OCI-LY3 (cell line): ENCODE measurements around the gene NUDT6.
A peak's percentile ranks its signal among the peaks of the same experiment; 100 is the strongest.

Source experiments
- H2AFZ ChIP-seq: fragments of 200-600, 300-600 bp; shearing (Covaris generic); 2 replicates; pipeline ENCODE4 v1.6.0; 2014; ENCODE audit warnings: antibody characterized with exemption, low read depth, low read length
- H3K27ac ChIP-seq: fragments of 200-600, 300-600 bp; sonication (generic); 2 replicates; pipeline ENCODE4 v1.5.1; 2014; ENCODE audit warnings: mild to moderate bottlenecking, low read length, moderate library complexity, mixed read lengths
- H3K27me3 ChIP-seq: fragments of 200-600, 300-600 bp; sonication (generic); 2 replicates; pipeline ENCODE4 v1.6.1; 2014; ENCODE audit warnings: low read depth, low read length, mixed read lengths
- H3K36me3 ChIP-seq: fragments of 200-600, 300-600 bp; sonication (generic); replicated peaks from 2 replicates; pipeline ENCODE3; 2014; ENCODE audit warnings: low read depth, low read length, mixed read lengths
- H3K4me1 ChIP-seq: fragments of 300-600, 200-600 bp; sonication (generic); 2 replicates; pipeline ENCODE4 v1.6.1; 2014; ENCODE audit warnings: low read length, mixed read lengths
- H3K4me2 ChIP-seq: fragments of 200-600, 300-600 bp; sonication (generic); 2 replicates; pipeline ENCODE4 v1.6.1; 2014; ENCODE audit warnings: low read length, mixed read lengths
- H3K4me3 ChIP-seq: fragments of 300-600, 200-600 bp; sonication (generic); 2 replicates; pipeline ENCODE4 v1.5.1; 2014; ENCODE audit warnings: antibody characterized with exemption, mild to moderate bottlenecking, low read length, moderate library complexity
- H3K79me2 ChIP-seq: fragments of 300-600, 200-600 bp; shearing (Covaris generic); 2 replicates; pipeline ENCODE4 v1.6.1; 2014; ENCODE audit warnings: mild to moderate bottlenecking, low read length, mixed read lengths
- H3K9ac ChIP-seq: fragments of 300-600, 200-600 bp; shearing (Covaris generic); 2 replicates; pipeline ENCODE4 v1.6.0; 2014; ENCODE audit warnings: mild to moderate bottlenecking, low read length, moderate library complexity
- H3K9me3 ChIP-seq: fragments of 200-600, 300-600 bp; shearing (Covaris generic); 2 replicates; pipeline ENCODE4 v1.6.1; 2014; ENCODE audit warnings: low read length, mixed read lengths; ENCODE audit not compliant: insufficient read depth
- H4K20me1 ChIP-seq: fragments of 200-600, 300-600 bp; sonication (generic); 2 replicates; pipeline ENCODE4 v1.6.1; 2016; ENCODE audit warnings: low read length, mixed read lengths; ENCODE audit not compliant: insufficient read depth
- EZH2phosphoT487 ChIP-seq: fragments of 200-600 bp; shearing (Covaris generic); IDR thresholded peaks from 2 replicates; pipeline ENCODE4 v1.6.1; 2018; ENCODE audit warnings: antibody characterized with exemption, mixed run types, low read depth
- TF ChIP-seq, protein P1 (sequence below): fragments of 200-600, 300-600 bp; sonication (generic); IDR thresholded peaks from 2 replicates; pipeline ENCODE4 v1.5.1; 2014; ENCODE audit warnings: antibody characterized with exemption, low read length, low read depth

Gene NUDT6

DNA sequence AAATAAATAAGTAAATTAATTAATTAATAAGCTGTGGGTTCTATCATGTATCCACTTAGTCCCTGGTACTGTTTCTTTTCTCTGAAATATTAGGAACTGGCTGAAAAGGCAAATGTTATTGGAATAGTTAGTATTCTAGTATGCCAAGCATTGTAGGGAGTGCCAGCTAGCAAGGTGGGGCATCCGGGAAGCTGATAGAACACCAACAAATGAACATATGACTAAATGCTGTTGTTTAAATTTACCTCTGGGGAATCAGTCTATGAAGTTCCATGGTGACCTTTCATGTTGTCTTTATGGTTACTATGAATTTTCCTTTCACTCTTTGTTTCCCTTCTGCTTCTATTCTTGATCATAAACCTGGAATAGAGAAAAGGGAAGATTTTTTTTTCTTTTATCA is 32.7 kb downstream of the NUDT6 start:
- peaks cover 10% of the 10 kb centered on the region for H3K4me1 ChIP-seq
- H3K9ac ChIP-seq, result no peak overlapping the region
- no peaks in the 10 kb centered on the region for H3K79me2 ChIP-seq
- TF ChIP-seq, protein P1, sequence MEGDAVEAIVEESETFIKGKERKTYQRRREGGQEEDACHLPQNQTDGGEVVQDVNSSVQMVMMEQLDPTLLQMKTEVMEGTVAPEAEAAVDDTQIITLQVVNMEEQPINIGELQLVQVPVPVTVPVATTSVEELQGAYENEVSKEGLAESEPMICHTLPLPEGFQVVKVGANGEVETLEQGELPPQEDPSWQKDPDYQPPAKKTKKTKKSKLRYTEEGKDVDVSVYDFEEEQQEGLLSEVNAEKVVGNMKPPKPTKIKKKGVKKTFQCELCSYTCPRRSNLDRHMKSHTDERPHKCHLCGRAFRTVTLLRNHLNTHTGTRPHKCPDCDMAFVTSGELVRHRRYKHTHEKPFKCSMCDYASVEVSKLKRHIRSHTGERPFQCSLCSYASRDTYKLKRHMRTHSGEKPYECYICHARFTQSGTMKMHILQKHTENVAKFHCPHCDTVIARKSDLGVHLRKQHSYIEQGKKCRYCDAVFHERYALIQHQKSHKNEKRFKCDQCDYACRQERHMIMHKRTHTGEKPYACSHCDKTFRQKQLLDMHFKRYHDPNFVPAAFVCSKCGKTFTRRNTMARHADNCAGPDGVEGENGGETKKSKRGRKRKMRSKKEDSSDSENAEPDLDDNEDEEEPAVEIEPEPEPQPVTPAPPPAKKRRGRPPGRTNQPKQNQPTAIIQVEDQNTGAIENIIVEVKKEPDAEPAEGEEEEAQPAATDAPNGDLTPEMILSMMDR, result no peak
- no peak for TF ChIP-seq EZH2phosphoT487
- peaks cover 4% of the 10 kb centered on the region for H3K36me3 ChIP-seq
- no peaks in the 10 kb centered on the region for H3K27me3 ChIP-seq
- H3K9me3 ChIP-seq, result no peaks in the 10 kb centered on the region
- H3K4me3 ChIP-seq, result no peak overlapping the region
- H4K20me1 ChIP-seq, result no peaks in the 10 kb centered on the region
- H3K4me2 ChIP-seq, result peak overlapping the region; percentile 50
- no peak overlapping the region for H2AFZ ChIP-seq
- no peak overlapping the region; the same call in 1 of the 2 replicates for H3K27ac ChIP-seq

DNA sequence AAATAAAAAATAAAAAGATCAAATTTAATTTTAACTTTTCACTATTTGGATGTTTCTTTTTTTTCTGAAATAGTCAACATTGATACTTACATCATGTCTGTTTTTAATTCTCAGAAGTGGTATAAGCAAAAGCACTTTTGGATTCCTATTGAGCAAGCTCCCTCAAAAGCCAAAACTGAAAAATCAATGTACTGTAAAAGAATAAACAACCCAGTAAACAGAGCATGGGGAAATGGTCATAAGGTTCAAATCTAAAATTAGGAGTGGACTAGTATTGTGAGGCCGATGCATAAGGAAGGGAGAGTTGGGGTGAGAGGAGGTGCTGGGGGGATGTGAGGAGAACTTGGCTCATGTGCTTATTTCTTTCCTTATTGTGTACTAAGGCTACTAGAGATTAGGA is 37.9 kb downstream of the NUDT6 start:
- H2AFZ ChIP-seq, result no peak overlapping the region
- no peak for TF ChIP-seq EZH2phosphoT487
- TF ChIP-seq, protein P1, result no peak
- H3K4me3 ChIP-seq, result no peak overlapping the region
- peaks cover 5% of the 10 kb centered on the region for H3K4me1 ChIP-seq
- H3K4me2 ChIP-seq, result no peak overlapping the region
- peaks cover 19% of the 10 kb centered on the region for H3K36me3 ChIP-seq
- no peak overlapping the region for H3K9ac ChIP-seq
- no peaks in the 10 kb centered on the region for H3K79me2 ChIP-seq
- H3K27ac ChIP-seq, result no peak overlapping the region
- H4K20me1 ChIP-seq, result no peaks in the 10 kb centered on the region
- H3K27me3 ChIP-seq, result no peaks in the 10 kb centered on the region
- no peaks in the 10 kb centered on the region for H3K9me3 ChIP-seq

DNA sequence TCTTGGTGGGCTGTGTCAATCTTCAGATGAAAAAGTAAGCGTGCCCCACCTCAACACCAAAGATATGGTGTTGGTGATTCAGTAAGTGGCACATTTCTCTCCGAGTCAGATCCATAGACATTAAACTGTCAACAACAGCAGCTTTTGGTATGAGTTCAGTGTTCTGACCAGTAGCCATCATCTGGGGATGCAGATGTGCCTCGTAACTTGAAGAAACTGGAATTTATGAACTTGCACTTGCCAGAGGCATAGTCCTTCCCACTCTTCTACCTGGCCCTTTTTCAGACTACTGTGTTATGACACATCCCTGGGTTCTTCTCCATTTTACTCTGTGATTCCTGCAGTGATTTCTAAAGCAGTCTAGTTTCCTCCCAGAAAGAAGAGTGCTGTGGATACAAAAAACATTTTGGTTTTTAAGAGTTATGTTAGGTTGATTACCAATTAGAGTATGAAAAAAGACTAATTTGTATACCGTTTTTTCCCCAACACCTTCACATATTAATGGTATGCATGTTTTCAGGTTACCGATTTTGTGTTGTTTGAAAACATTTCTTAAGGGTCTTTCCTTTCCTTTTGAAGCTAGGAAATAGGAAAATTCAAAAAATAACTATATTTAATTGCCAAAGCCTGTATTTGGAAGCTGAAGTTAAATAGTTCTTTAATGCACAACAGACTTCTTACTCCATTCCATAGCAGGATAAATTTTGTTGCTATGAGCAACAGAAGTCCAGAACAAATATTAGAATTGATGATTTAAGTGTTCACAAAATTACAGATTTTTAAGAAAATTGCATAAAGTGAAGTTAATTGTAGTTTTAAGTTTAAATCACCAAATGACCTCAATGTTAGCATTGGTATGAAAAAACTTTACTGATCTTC is 39.3 kb downstream of the NUDT6 start:
- H3K9me3 ChIP-seq, result no peaks in the 10 kb centered on the region
- peaks cover 17% of the 10 kb centered on the region for H3K4me1 ChIP-seq
- TF ChIP-seq EZH2phosphoT487, result no peak
- TF ChIP-seq, protein P1, result no peak
- H3K27ac ChIP-seq, result no peak overlapping the region
- H3K9ac ChIP-seq, result no peak overlapping the region
- H3K4me2 ChIP-seq, result no peak overlapping the region
- no peaks in the 10 kb centered on the region for H3K79me2 ChIP-seq
- no peaks in the 10 kb centered on the region for H3K27me3 ChIP-seq
- H3K36me3 ChIP-seq, result peaks cover 27% of the 10 kb centered on the region
- H4K20me1 ChIP-seq, result no peaks in the 10 kb centered on the region
- H3K4me3 ChIP-seq, result no peak overlapping the region
- no peak overlapping the region for H2AFZ ChIP-seq

DNA sequence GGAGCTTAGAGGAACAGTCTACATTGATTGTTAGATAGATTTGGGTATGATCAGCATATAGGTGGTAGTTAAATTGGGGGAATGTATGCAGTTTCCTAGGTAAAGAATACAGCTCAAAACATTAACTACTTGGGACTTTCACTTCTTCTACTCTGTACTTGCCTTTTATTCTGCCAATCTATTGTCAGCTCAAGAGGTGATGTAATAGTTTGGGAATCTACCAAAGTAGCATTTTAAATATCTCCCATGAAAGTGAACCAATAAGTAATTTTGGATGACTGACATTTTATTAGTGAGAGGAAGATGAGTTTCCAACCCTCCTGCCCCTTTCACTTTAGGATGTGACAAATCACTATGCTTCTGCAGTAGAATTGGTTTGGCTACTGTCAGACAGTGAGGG is 43.4 kb downstream of the NUDT6 start:
- Histone ChIP-seq H3K27ac (no peak overlapping the region), H3K9ac (no peak overlapping the region), H3K36me3 (peaks cover 30% of the 10 kb centered on the region), H4K20me1 (0 out of 2 replicates have a peak, but pooled peaks cover 2% of the 10 kb centered on the region), H3K27me3 (no peaks in the 10 kb centered on the region), H3K4me3 (no peak overlapping the region), H3K4me2 (no peak overlapping the region), H3K4me1 (peaks cover 18% of the 10 kb centered on the region), H2AFZ (no peak overlapping the region), H3K9me3 (no peaks in the 10 kb centered on the region), H3K79me2 (peaks cover under 1% of the 10 kb centered on the region; the same call in 1 of the 2 replicates)
- TF ChIP-seq, protein P1, result no peak
- no peak for TF ChIP-seq EZH2phosphoT487
